Stomach (tissue), 9 donors: ENCODE data around the gene SLC24A4. TPM values are rescaled to one million over a fixed set of nuclear protein-coding genes. Genes with fewer than 3 reads are reported as not detected.

ENCODE experiments used
- DNase-seq, 2 donors: peaks; one replicate each; pipeline versions ENCODE4 v3.0.0 to v3.0.0-alpha.2; 2013 to 2019
- H3K27ac ChIP-seq, 5 donors: fragments of 200-600 bp in 4 of 5; sonication (generic) in 4 of 5; one replicate each; pipeline ENCODE4 v1.5.1; 2013 to 2019; ENCODE audit warnings: mild to moderate bottlenecking in 1 of 5, moderate library complexity in 1 of 5
- H3K27me3 ChIP-seq, 3 donors: fragments of 200-600 bp; sonication (generic); one replicate each; pipeline ENCODE4 v1.5.1; 2017 to 2019; ENCODE audit warnings: mixed run types in 1 of 3
- H3K36me3 ChIP-seq, 4 donors: fragments of 200-600 bp; sonication (generic); 1 replicate in 3 of 4; 2 replicates in 1 of 4; pipeline ENCODE4 v1.5.1; 2016 to 2019
- H3K4me1 ChIP-seq, 4 donors: fragments of 200-600 bp; sonication (generic); one replicate each; pipeline ENCODE4 v1.5.1; 2016 to 2019
- H3K4me3 ChIP-seq, 4 donors: fragments of 200-600 bp; sonication (generic) in 3 of 4; one replicate each; pipeline ENCODE4 v1.5.1; 2016 to 2019; ENCODE audit warnings: mild to moderate bottlenecking in 1 of 4
- H3K9me3 ChIP-seq, 4 donors: fragments of 200-600 bp; sonication (generic); one replicate each; pipeline ENCODE4 v1.5.1; 2016 to 2019
- CTCF ChIP-seq, 7 experiments: fragments of 450-650 bp in 4 of 7; fragments of 200-600 bp in 3 of 7; sonication (generic) in 3 of 7; IDR thresholded peaks; one replicate each; pipeline ENCODE4 v1.5.1; 2016 to 2019; ENCODE audit warnings: antibody characterized with exemption in 7 of 7, control low read depth in 2 of 7, mild to moderate bottlenecking in 1 of 7
- EP300 ChIP-seq: sonication (generic); formaldehyde crosslinking; IDR thresholded peaks from one replicate; pipeline ENCODE4 v1.6.1; 2017; ENCODE audit warnings: antibody characterized with exemption
- POLR2A ChIP-seq, 4 donors: fragments of 450-650 bp; IDR thresholded peaks; one replicate each; pipeline ENCODE4 v1.6.1; 2016; ENCODE audit warnings: antibody characterized with exemption in 4 of 4, control low read depth in 2 of 4, mild to moderate bottlenecking in 1 of 4, moderate library complexity in 1 of 4
- POLR2AphosphoS5 ChIP-seq, 3 donors: sonication (generic); formaldehyde crosslinking; IDR thresholded peaks; one replicate each; pipeline ENCODE4 v1.6.1; 2016; ENCODE audit warnings: antibody characterized with exemption in 3 of 3
- WGBS, 5 donors: extraction: QIAGEN DNeasy Blood & Tissue Kit in 3 of 5; methylation state at CpG; one replicate each; pipeline versions ENCODE4 v1.1.5 to v1.1.7; 2013 to 2018; 5-methylcytosine and 5-hydroxymethylcytosine counted together
- intact Hi-C: fragments of 100-400 bp; cut with DNase I; formaldehyde crosslinking; loops from one replicate; pipeline ENCODE4 v1.15.1; 2023; ENCODE audit warnings: low total_unique reads
- polyA plus RNA-seq, 3 donors: library from polyadenylated mRNA; stranded (reverse); fragments of 200-250 nt; gene quantifications; one replicate each; pipeline ENCODE4 v1.2.3, GENCODE V29; 2013
- total RNA-seq, 5 donors: library from RNA; depleted of rRNA; stranded (reverse); fragments of >200 nt; gene quantifications; one replicate each; pipeline versions ENCODE4 v1.1.0 to v1.2.3, GENCODE V29; 2014 to 2016
- donor health status: healthy with polysubstance abuse.
- donor health status: Bipolar disorder and iron deficiency.
- donor health status: healthy.

Gene SLC24A4
- total and polyA plus RNA-seq, 8 donors = 0.08 to 0.92 (median 0.38) TPM; not detected in 4

- no peaks in the 10 kb centered on the region for H3K4me1 ChIP-seq
- 68 to 74% (median 69%) methylated on average over 13 of the region's 13 CpGs for WGBS, 5 donors
- intact Hi-C loops = no loop called here
- no peak overlapping the region for H3K27ac ChIP-seq
- H3K9me3 ChIP-seq = no peaks in the 10 kb centered on the region
- DNase-seq = no peak
- H3K4me3 ChIP-seq = no peak overlapping the region
- H3K36me3 ChIP-seq = no peaks in the 10 kb centered on the region
- no peak for TF ChIP-seq POLR2AphosphoS5 (IDR thresholded peaks at IDR 0.05)
- TF ChIP-seq EP300 = no peak
- TF ChIP-seq POLR2A (IDR thresholded peaks at IDR 0.05) = no peak
- TF ChIP-seq CTCF (IDR thresholded peaks at IDR 0.05) = no peak
- H3K27me3 ChIP-seq = peaks cover 0 to 37% (median 0%) of the 10 kb centered on the region in 3 donors
Measured at GRCh38 chr14:92360651-92361370, 37.8 kb downstream of the SLC24A4 start.

- DNase-seq = no peak
- Histone ChIP-seq H3K9me3 (no peaks in the 10 kb centered on the region), H3K27ac (no peak overlapping the region), H3K27me3 (peaks cover 0 to 36% (median 0%) of the 10 kb centered on the region in 3 donors), H3K4me3 (no peak overlapping the region), H3K36me3 (no peaks in the 10 kb centered on the region), H3K4me1 (no peaks in the 10 kb centered on the region)
- TF ChIP-seq EP300 (no peak), CTCF (IDR thresholded peaks at IDR 0.05) (no peak), POLR2A (IDR thresholded peaks at IDR 0.05) (no peak), POLR2AphosphoS5 (IDR thresholded peaks at IDR 0.05) (no peak)
- 70 to 86% (median 80%) methylated on average over 13 to 14 of the region's 14 CpGs for WGBS, 5 donors
- intact Hi-C loops = no loop called here
Measured at GRCh38 chr14:92362781-92363235, 39.8 kb downstream of the SLC24A4 start.

GRCh38 chr14:92366237-92366636 lies 43.3 kb downstream of the SLC24A4 start:
- H3K27me3 ChIP-seq = peaks cover 0 to 36% (median 0%) of the 10 kb centered on the region in 3 donors
- H3K36me3 ChIP-seq = no peaks in the 10 kb centered on the region
- no peaks in the 10 kb centered on the region for H3K4me1 ChIP-seq
- 61 to 78% (median 64%) methylated on average over 11 of the region's 11 CpGs for WGBS, 5 donors
- TF ChIP-seq POLR2A (IDR thresholded peaks at IDR 0.05) (no peak), EP300 (no peak), CTCF (IDR thresholded peaks at IDR 0.05) (no peak), POLR2AphosphoS5 (IDR thresholded peaks at IDR 0.05) (no peak)
- H3K27ac ChIP-seq = no peak overlapping the region
- H3K4me3 ChIP-seq = no peak overlapping the region
- intact Hi-C loops = no loop called here
- no peaks in the 10 kb centered on the region for H3K9me3 ChIP-seq
- no peak for DNase-seq

- H3K4me1 ChIP-seq = no peaks in the 10 kb centered on the region
- TF ChIP-seq EP300 = no peak
- no peak for TF ChIP-seq POLR2A (IDR thresholded peaks at IDR 0.05)
- TF ChIP-seq CTCF (IDR thresholded peaks at IDR 0.05) = no peak
- no peak for TF ChIP-seq POLR2AphosphoS5 (IDR thresholded peaks at IDR 0.05)
- 48 to 58% (median 51%) methylated on average over 6 of the region's 6 CpGs for WGBS, 5 donors
- H3K4me3 ChIP-seq = no peak overlapping the region
- H3K36me3 ChIP-seq = no peaks in the 10 kb centered on the region
- DNase-seq = no peak
- H3K27me3 ChIP-seq = peaks cover 0 to 23% (median 0%) of the 10 kb centered on the region in 3 donors
- no peaks in the 10 kb centered on the region for H3K9me3 ChIP-seq
- intact Hi-C loops = no loop called here
- no peak overlapping the region for H3K27ac ChIP-seq
Measured at GRCh38 chr14:92368001-92368400, 45.0 kb downstream of the SLC24A4 start.
